Mucosa of descending colon (tissue), 3 donors: Measurements from ENCODE around the gene ZNF354C. TPM values are rescaled to one million over a fixed set of nuclear protein-coding genes. Genes with fewer than 3 reads are reported as not detected.
A peak's percentile ranks its signal among the peaks of the same experiment; 100 is the strongest.

Experiments used
- ATAC-seq: fragments of 200-7000 bp; cut with Tn5 transposase; one replicate; pipeline ENCODE4 v1.9.1; 2020; ENCODE audit warnings: mild to moderate bottlenecking, moderate library complexity
- DNase-seq, 3 donors: peaks; one replicate each; pipeline ENCODE4 v3.0.0-alpha.2; 2020
- H3K36me3 ChIP-seq: fragments of 200-600 bp; one replicate; pipeline ENCODE4 v1.8.0; 2021; ENCODE audit warnings: low read depth, mild to moderate bottlenecking
- H3K4me1 ChIP-seq: fragments of 200-600 bp; one replicate; pipeline ENCODE4 v1.8.0; 2021; ENCODE audit warnings: low read depth, mild to moderate bottlenecking
- H3K4me3 ChIP-seq: fragments of 200-600 bp; one replicate; pipeline ENCODE4 v1.8.0; 2021; ENCODE audit warnings: mild to moderate bottlenecking
- H3K9me3 ChIP-seq: fragments of 200-600 bp; one replicate; pipeline ENCODE4 v1.8.0; 2021; ENCODE audit warnings: mild to moderate bottlenecking
- CTCF ChIP-seq: fragments of 200-600 bp; IDR thresholded peaks from one replicate; pipeline ENCODE4 v1.8.0; 2022; ENCODE audit warnings: antibody characterized with exemption, mild to moderate bottlenecking
- intact Hi-C, 2 donors: fragments of 100-400 bp; cut with DNase I in 1 of 2; cut with micrococcal nuclease in 1 of 2; formaldehyde crosslinking; loops; one replicate each; pipeline versions ENCODE4 v1.11.0 to v1.11.1; 2022; cut with DNase I, micrococcal nuclease
- total RNA-seq, 3 donors: library from RNA; stranded (reverse); fragmentation: NEBNext Ultra II Directional in 2 of 3; extraction: Animal tissue kit (Norgen Biotek cat#: 25700) in 2 of 3; gene quantifications; one replicate each; pipeline versions ENCODE4 v1.2.1 to v1.2.4, GENCODE V29; 2021 to 2023
- donor health status: DM: no; HTN: no; CAD: no; lungs with moderate emphysema.
- donor health status: DM: no; HTN: no; CAD: no.
- donor health status: DM: no; HTN: yes; CAD: no.

The ZNF354C gene
- total RNA-seq, 3 donors from 2014 or later = 1.6 to 9.1 (median 1.7) TPM

- ATAC-seq (no peak), DNase-seq (peak in 1 of 3 donors; percentile 12)
- TF ChIP-seq CTCF = no peak
- H3K9me3 ChIP-seq = peaks cover 15% of the 10 kb centered on the region
- intact Hi-C loops = no loop called here
- no peaks in the 10 kb centered on the region for H3K36me3 ChIP-seq
- H3K4me1 ChIP-seq = no peaks in the 10 kb centered on the region
- no peak overlapping the region for H3K4me3 ChIP-seq
These were observed 67.8 kb downstream of the ZNF354C start for GRCh38 chr5:179128041-179128365.

- intact Hi-C loops = no loop called here
- no peaks in the 10 kb centered on the region for H3K36me3 ChIP-seq
- peaks cover 12% of the 10 kb centered on the region for H3K9me3 ChIP-seq
- no peak overlapping the region for H3K4me3 ChIP-seq
- DNase-seq = peak in 1 of 3 donors; percentile 21
- H3K4me1 ChIP-seq = no peaks in the 10 kb centered on the region
- no peak for ATAC-seq
- no peak for TF ChIP-seq CTCF
These were observed 68.8 kb downstream of the ZNF354C start for GRCh38 chr5:179128976-179129375.

- H3K36me3 ChIP-seq = no peaks in the 10 kb centered on the region
- intact Hi-C loops = no loop called here
These were observed 69.5 kb downstream of the ZNF354C start for GRCh38 chr5:179129607-179130071.

GRCh38 chr5:179130101-179130681 is 70.0 kb downstream of the ZNF354C start:
- ATAC-seq = no peak
- Histone ChIP-seq H3K36me3 (no peaks in the 10 kb centered on the region), H3K9me3 (peaks cover 7% of the 10 kb centered on the region), H3K4me1 (no peaks in the 10 kb centered on the region), H3K4me3 (no peak overlapping the region)
- TF ChIP-seq CTCF = no peak
- peak in 1 of 3 donors; percentile 29 for DNase-seq
- intact Hi-C loops = no loop called here

More at GRCh38 chr5:179129607-179130071, 69.5 kb downstream of the ZNF354C start:
- DNase-seq = peak in 1 of 3 donors; percentile 25
- peaks cover 12% of the 10 kb centered on the region for H3K9me3 ChIP-seq
- no peak overlapping the region for H3K4me3 ChIP-seq
- no peak for ATAC-seq
- H3K4me1 ChIP-seq = no peaks in the 10 kb centered on the region
- no peak for TF ChIP-seq CTCF

- Histone ChIP-seq H3K4me3 (no peak overlapping the region), H3K4me1 (no peaks in the 10 kb centered on the region), H3K36me3 (no peaks in the 10 kb centered on the region), H3K9me3 (peaks cover 4% of the 10 kb centered on the region)
- no peak for TF ChIP-seq CTCF
- DNase-seq = peak in 1 of 3 donors; percentile 15
- no peak for ATAC-seq
- intact Hi-C loops = no loop called here
These were observed 71.2 kb downstream of the ZNF354C start for GRCh38 chr5:179131321-179131835.
